Stimulated activated CD8-positive, alpha-beta memory T cell treated with anti-CD3 and anti-CD28 coated beads, Interleukin-15, amount 100 ng/mL, for 24 hours (primary cell): ENCODE results near the gene TMA16.

Source experiments
- DNase-seq: peaks from one replicate; pipeline ENCODE4 v3.0.0-alpha.2; 2020; ENCODE audit warnings: low read depth

Gene TMA16

GRCh38 chr4:163563592-163563991 is 69.1 kb downstream of the TMA16 start:
- DNase-seq, result no peak

- DNase-seq, result no peak
These were observed 69.8 kb downstream of the TMA16 start for GRCh38 chr4:163564221-163564720.

GRCh38 chr4:163565226-163566135 is 71.0 kb downstream of the TMA16 start:
- DNase-seq, result no peak

GRCh38 chr4:163566257-163566796 is 71.8 kb downstream of the TMA16 start:
- no peak for DNase-seq

- DNase-seq, result no peak
These were observed 74.4 kb downstream of the TMA16 start for GRCh38 chr4:163568843-163569242.
